Erythroblast (primary cell): ENCODE results near the gene KRT13.

Experiments
- GATA1 ChIP-seq: IDR thresholded peaks from 2 replicates; pipeline ENCODE4 v1.6.1; 2011; ENCODE audit warnings: low read depth, mild to moderate bottlenecking, control low read depth, low read length, moderate library complexity
- POLR2A ChIP-seq: IDR thresholded peaks from 2 replicates; pipeline ENCODE4 v1.6.1; 2011; ENCODE audit warnings: mild to moderate bottlenecking, low read length

DNA sequence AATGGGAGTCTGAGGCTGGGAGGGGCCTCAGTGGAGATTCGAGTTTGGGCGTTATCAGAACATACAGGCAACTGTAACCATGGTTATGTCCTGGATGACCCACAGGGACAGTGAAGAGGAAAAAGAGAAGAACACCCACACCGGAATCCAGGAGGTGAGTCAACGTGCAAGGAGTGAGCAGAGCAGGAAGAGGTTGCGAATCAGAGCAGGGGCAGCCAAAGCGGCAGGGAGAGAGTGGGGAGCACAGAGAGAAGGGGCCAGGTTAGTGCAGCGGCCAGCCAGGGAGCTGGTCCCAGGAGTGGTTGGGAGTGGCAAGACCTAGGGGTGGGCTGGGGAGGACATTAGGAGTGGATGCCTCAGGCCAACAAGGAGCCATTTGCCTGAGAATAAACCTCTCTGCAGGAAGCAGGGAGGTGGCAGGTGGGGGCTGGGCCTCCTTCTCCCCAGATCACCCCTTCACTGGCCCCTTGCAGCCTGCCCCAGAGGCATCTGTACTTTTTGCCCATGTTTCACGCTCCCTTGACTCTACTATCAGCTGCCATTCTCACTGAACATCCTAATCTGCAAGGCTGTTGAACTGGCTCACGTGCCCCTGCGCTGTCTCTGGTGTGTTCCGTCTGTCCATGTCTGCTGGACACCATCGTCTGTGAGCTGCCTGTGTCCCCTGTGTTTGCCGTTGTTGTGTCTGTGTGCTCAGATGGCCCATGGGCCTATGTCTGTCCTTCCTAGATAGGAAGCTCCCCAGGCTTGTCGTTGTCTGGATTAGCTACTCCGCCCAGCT is 5.1 kb downstream of the KRT13 start:
- TF ChIP-seq POLR2A (peak; percentile 23), GATA1 (no peak)
